Coronary artery (tissue), 2 donors: Measurements from ENCODE around the gene FAM3C.

ENCODE experiments used
- DNase-seq: peaks from one replicate; pipeline ENCODE4 v3.0.0-alpha.2; 2017; ENCODE audit warnings: low spot score
- H3K27ac ChIP-seq, 2 donors: fragments of 200-600 bp; sonication (generic); one replicate each; pipeline ENCODE4 v1.5.1; 2016 to 2019
- H3K4me3 ChIP-seq: fragments of 200-600 bp; sonication (generic); 2 replicates; pipeline ENCODE4 v1.5.1; 2016; ENCODE audit warnings: mild to moderate bottlenecking, moderate library complexity
- CTCF ChIP-seq: fragments of 200-600 bp; sonication (generic); IDR thresholded peaks from one replicate; pipeline ENCODE4 v1.5.1; 2019; ENCODE audit warnings: antibody characterized with exemption

The FAM3C gene

DNA sequence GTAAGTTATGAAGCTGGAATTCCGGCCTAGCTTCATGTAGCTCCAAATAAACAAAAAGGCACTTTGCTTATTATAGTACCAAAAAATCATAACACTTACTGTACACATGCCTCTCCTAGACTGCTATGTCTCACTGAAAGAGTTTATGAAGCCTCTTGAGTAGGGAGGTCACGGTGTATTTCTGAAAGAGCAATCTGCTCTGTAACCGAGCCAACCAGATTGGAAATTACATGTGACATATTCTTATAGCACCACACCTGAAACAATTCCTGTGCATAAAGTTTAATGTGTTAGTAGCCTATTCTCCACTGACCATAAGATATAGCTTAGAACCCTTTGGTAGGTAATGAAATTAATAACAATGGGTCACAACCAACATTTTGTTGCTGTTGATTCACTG is 1.3 kb upstream of the FAM3C start:
- no peak for TF ChIP-seq CTCF
- no peak overlapping the region for H3K27ac ChIP-seq
- H3K4me3 ChIP-seq, result no peak overlapping the region
- DNase-seq, result no peak

- peak overlapping the region; percentile 88 to 89 for H3K27ac ChIP-seq
- H3K4me3 ChIP-seq, result peak overlapping the region; percentile 92
- no peak for TF ChIP-seq CTCF
- no peak for DNase-seq
These were observed 581 bp downstream of the FAM3C start for GRCh38 chr7:121395494-121395960.

GRCh38 chr7:121394709-121395140 is 1.4 kb downstream of the FAM3C start:
- Histone ChIP-seq H3K27ac (no peak overlapping the region), H3K4me3 (peak overlapping the region; percentile 92)
- DNase-seq, result no peak
- no peak for TF ChIP-seq CTCF

- DNase-seq, result no peak
- no peak overlapping the region for H3K27ac ChIP-seq
- TF ChIP-seq CTCF, result no peak
- H3K4me3 ChIP-seq, result no peak overlapping the region
These were observed 3.1 kb downstream of the FAM3C start for GRCh38 chr7:121393005-121393366.

- DNase-seq, result no peak
- Histone ChIP-seq H3K4me3 (no peak overlapping the region), H3K27ac (no peak overlapping the region)
- TF ChIP-seq CTCF, result no peak
These were observed 3.7 kb downstream of the FAM3C start for GRCh38 chr7:121392277-121393004.

- no peak for TF ChIP-seq CTCF
- no peak for DNase-seq
- Histone ChIP-seq H3K27ac (no peak overlapping the region), H3K4me3 (no peak overlapping the region)
These were observed 4.4 kb downstream of the FAM3C start for GRCh38 chr7:121391686-121392085.

DNA sequence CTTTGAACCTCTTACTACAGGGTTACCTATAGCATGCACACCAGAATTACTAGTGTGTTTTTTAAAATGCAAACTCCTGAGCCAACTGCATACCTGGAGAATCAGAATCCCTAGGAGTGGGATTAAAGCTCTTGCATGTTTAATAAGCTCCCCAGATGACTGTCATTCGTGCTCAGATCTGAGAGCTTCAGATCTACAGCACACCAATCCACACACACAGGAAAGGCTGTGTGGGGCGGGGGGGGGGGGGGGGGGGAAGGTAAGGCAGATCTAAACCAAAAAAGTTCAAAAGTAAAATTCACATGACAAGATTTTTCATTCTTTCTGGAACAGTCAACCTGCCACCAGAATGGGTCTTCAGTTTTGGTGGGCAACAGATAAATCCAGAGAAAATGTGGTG is 5.5 kb downstream of the FAM3C start:
- no peak for DNase-seq
- TF ChIP-seq CTCF, result no peak
- Histone ChIP-seq H3K4me3 (no peak overlapping the region), H3K27ac (no peak overlapping the region)
